ENCODE results near the gene ECD.

The ECD gene

GRCh38 chr10:73167783-73168464 lies at the start of gene ECD, which contains the start of gene FAM149B1:
TSS of gene ECD (minus strand) at chr10:73168008. CDS start at chr10:73163937, 4,071 bp downstream.
TSS of gene FAM149B1 (plus strand) at chr10:73168119. CDS start at chr10:73168340, 221 bp downstream.
- peak; percentile 94 for DNase-seq

GRCh38 chr10:73215749-73216148 lies 47.9 kb upstream of the ECD start:
- DNase-seq = no peak

GRCh38 chr10:73211106-73211811 lies 43.5 kb upstream of the ECD start:
- DNase-seq = no peak

GRCh38 chr10:73210395-73211105 lies 42.7 kb upstream of the ECD start:
- DNase-seq = no peak

- DNase-seq = no peak
These were observed 41.9 kb upstream of the ECD start for GRCh38 chr10:73209705-73210104.

GRCh38 chr10:73207883-73208282 lies 40.1 kb upstream of the ECD start:
- no peak for DNase-seq

GRCh38 chr10:73206385-73206784 lies 38.6 kb upstream of the ECD start:
- DNase-seq = no peak

GRCh38 chr10:73205890-73206289 lies 38.1 kb upstream of the ECD start:
- no peak for DNase-seq

- no peak for DNase-seq
These were observed 37.3 kb upstream of the ECD start for GRCh38 chr10:73205081-73205480.

- no peak for DNase-seq
These were observed 22.4 kb upstream of the ECD start for GRCh38 chr10:73190188-73190587.

GRCh38 chr10:73186266-73186665 lies 18.5 kb upstream of the ECD start:
- no peak for DNase-seq

- no peak for DNase-seq
These were observed 16.0 kb upstream of the ECD start for GRCh38 chr10:73183667-73184281.

- DNase-seq = no peak
These were observed 14.8 kb upstream of the ECD start for GRCh38 chr10:73182568-73182967.

GRCh38 chr10:73174148-73174925 lies 6.5 kb upstream of the ECD start:
- DNase-seq = no peak

- DNase-seq = no peak
These were observed 5.1 kb upstream of the ECD start for GRCh38 chr10:73172867-73173266.

GRCh38 chr10:73169320-73169719 lies 1.5 kb upstream of the ECD start:
- DNase-seq = no peak

GRCh38 chr10:73168465-73168803 lies 626 bp upstream of the ECD start:
- no peak for DNase-seq

GRCh38 chr10:73167458-73167782 lies 388 bp downstream of the ECD start:
- DNase-seq = no peak

- no peak for DNase-seq
These were observed 836 bp downstream of the ECD start for GRCh38 chr10:73166972-73167371.

- no peak for DNase-seq
These were observed 4.7 kb downstream of the ECD start for GRCh38 chr10:73163096-73163495.

- DNase-seq = no peak
These were observed 6.1 kb downstream of the ECD start for GRCh38 chr10:73161662-73162061.

- DNase-seq = no peak
These were observed 6.7 kb downstream of the ECD start for GRCh38 chr10:73161079-73161478.

Data from activated CD4-positive, alpha-beta T cell treated with anti-CD3 and anti-CD28 coated beads, Interleukin-2, amount 50 U/mL, for 16 hours (primary cell).